ENCODE data around the gene CYP4F22. TPM values are rescaled to one million over a fixed set of nuclear protein-coding genes. Genes with fewer than 3 reads are reported as not detected.

The CYP4F22 gene
- total RNA-seq, 2 donors from 2014 or later: not detected

DNA sequence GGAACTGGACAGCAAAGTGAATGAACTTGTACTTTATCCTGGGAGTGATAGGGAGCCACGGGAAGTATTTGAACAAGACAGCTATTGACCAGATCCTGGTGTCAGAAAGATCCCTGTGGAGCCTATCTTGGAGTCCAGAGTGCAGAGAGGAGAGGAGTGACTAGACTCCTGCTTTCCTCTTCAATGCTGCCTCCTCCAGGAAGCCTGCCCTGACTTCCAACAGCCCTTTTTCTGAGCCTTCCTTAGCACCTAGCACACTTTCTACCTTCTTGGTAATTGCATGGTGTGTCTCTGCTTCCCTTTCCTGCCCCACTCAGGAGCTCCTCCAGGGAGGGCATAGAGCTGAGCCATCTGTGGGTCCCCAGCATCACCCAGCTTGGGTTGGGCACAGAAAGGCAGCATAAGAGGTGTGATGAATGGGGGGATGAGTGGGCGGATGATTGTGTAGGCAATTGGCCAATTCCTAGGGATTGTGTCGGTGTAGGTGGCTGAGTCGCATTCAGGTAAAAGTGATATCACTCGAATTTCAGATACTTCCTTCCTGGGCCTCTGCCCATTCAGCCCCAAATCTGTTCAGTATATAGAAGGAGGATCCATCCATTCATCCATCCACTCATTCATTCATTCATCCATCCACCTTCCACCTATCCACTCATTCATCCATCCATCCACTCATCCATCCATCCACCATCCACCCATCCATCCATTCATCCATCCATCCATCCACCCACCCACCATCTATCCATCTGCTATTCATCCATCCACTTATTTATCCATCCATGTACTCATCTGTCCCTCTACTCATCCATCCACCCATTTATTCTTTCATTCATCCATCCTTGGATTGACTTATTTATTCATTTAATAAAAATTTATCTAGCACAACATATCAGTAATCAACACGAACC lies 26.9 kb downstream of the CYP4F22 start:
- Histone ChIP-seq H3K27me3 (no peaks in the 10 kb centered on the region), H3K4me3 (no peak overlapping the region), H3K27ac (no peak overlapping the region), H3K36me3 (replicated peaks in 1 of 2; ENCODE audit: insufficient read depth in 1 of 2, low read depth in 2 of 2) (no peaks in the 10 kb centered on the region), H3K4me1 (no peaks in the 10 kb centered on the region), H3K9me3 (no peaks in the 10 kb centered on the region)
- 35 to 44% methylated on average over 6 of the region's 6 CpGs for WGBS, 2 donors
- intact Hi-C loops (cut with DNase I): no loop called here
- no peak for TF ChIP-seq CTCF (IDR thresholded peaks at IDR 0.05)
- ATAC-seq (no peak), DNase-seq (no peak)

- no peak for ATAC-seq
- TF ChIP-seq POLR2A (IDR thresholded peaks at IDR 0.05) (no peak), CTCF (IDR thresholded peaks at IDR 0.05) (no peak)
- Histone ChIP-seq H3K4me1 (no peaks in the 10 kb centered on the region), H3K27me3 (no peaks in the 10 kb centered on the region), H3K4me3 (no peak overlapping the region), H3K27ac (no peak overlapping the region), H3K9me3 (no peaks in the 10 kb centered on the region), H3K36me3 (replicated peaks in 1 of 2; ENCODE audit: insufficient read depth in 1 of 2, low read depth in 2 of 2) (no peaks in the 10 kb centered on the region)
- 39 to 46% methylated on average over 4 of the region's 4 CpGs for WGBS, 2 donors
- DNase-seq: no peak
- intact Hi-C loops (cut with DNase I): no loop called here
Measured at GRCh38 chr19:15536350-15536749, 28.0 kb downstream of the CYP4F22 start.

DNA sequence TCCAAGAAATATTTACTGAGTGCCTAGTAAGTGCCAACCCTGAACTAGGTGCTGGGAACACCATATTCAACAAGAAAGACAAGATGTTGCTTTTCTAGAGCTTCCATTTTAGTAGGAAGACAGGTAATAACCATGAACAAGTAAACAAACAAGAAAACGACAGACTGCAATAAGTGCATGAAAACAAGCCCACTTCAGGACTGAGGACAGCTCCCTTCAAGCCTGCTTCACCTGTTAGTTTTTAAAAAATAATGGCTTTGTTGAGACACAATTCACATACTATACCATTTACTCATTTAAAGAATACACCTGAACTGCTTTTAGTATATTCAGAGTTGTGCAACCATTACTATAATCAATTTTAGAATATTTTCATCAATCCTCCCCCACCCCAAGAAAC lies 30.4 kb downstream of the CYP4F22 start:
- intact Hi-C loops (cut with DNase I): no loop called here
- 29 to 38% methylated on average over 1 of the region's 1 CpG for WGBS, 2 donors
- ATAC-seq (no peak), DNase-seq (no peak)
- Histone ChIP-seq H3K36me3 (replicated peaks in 1 of 2; ENCODE audit: insufficient read depth in 1 of 2, low read depth in 2 of 2) (no peaks in the 10 kb centered on the region), H3K4me3 (no peak overlapping the region), H3K9me3 (no peaks in the 10 kb centered on the region), H3K4me1 (no peaks in the 10 kb centered on the region), H3K27ac (no peak overlapping the region), H3K27me3 (no peaks in the 10 kb centered on the region)
- no peak for TF ChIP-seq POLR2A (IDR thresholded peaks at IDR 0.05)
- TF ChIP-seq CTCF (IDR thresholded peaks at IDR 0.05): no peak

DNA sequence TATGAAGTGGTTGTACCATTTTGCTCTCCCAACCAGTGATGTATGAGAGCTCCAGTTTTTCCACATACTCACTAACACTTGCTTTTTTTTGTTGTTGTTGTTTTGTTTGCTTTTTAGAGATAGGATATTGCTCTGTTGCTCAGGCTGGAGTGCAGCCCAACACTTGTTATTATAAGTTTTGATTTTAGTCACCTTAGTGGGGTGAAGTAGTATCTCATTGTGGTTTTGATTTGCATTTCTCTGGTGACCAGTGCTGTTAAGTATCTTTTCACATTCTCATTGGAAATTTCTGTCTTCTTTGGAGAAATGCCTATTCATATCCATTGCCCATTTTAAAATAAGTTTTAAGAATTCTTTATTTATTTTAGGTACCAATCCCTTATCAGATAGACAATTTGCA lies 31.3 kb downstream of the CYP4F22 start:
- Histone ChIP-seq H3K4me1 (no peaks in the 10 kb centered on the region), H3K9me3 (no peaks in the 10 kb centered on the region), H3K36me3 (replicated peaks in 1 of 2; ENCODE audit: insufficient read depth in 1 of 2, low read depth in 2 of 2) (no peaks in the 10 kb centered on the region), H3K27ac (no peak overlapping the region), H3K27me3 (no peaks in the 10 kb centered on the region), H3K4me3 (no peak overlapping the region)
- DNase-seq (no peak), ATAC-seq (no peak)
- TF ChIP-seq CTCF (IDR thresholded peaks at IDR 0.05): no peak
- intact Hi-C loops (cut with DNase I): no loop called here

DNA sequence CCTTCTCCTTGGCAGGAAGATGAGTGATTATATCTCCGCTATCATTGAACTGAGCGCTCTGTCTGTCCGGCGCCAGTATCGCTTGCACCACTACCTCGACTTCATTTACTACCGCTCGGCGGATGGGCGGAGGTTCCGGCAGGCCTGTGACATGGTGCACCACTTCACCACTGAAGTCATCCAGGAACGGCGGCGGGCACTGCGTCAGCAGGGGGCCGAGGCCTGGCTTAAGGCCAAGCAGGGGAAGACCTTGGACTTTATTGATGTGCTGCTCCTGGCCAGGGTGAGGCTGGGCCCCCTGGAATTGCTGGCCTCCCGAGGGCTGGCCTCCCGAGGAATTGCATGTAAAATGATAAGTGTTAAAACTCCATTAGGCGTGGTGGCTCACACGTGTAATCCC lies 32.1 kb downstream of the CYP4F22 start:
- intact Hi-C loops (cut with DNase I): no loop called here
- Histone ChIP-seq H3K36me3 (replicated peaks in 1 of 2; ENCODE audit: insufficient read depth in 1 of 2, low read depth in 2 of 2) (no peaks in the 10 kb centered on the region), H3K4me1 (no peaks in the 10 kb centered on the region), H3K27me3 (no peaks in the 10 kb centered on the region), H3K4me3 (no peak overlapping the region), H3K27ac (no peak overlapping the region), H3K9me3 (no peaks in the 10 kb centered on the region)
- WGBS, 2 donors: 66 to 68% methylated on average over 20 of the region's 20 CpGs
- TF ChIP-seq POLR2A (IDR thresholded peaks at IDR 0.05) (no peak), CTCF (IDR thresholded peaks at IDR 0.05) (no peak)
- DNase-seq (no peak), ATAC-seq (no peak)

Measured in body of pancreas (tissue), 4 donors.